A549 (cell line): ENCODE data around the gene SASH1. TPM values are rescaled to one million over a fixed set of nuclear protein-coding genes. Genes with fewer than 3 reads are reported as not detected.

Source experiments
- ATAC-seq, 2 experiments: fragments of 200-7000 bp in 1 of 2; fragments of >200 bp in 1 of 2; cut with Nextera tagmentation in 1 of 2; cut with Tn5 transposase in 1 of 2; 3 replicates each; pipeline versions ENCODE4 v1.8.0 to v1.9.1; 2018 to 2020; ENCODE audit warnings: mild to moderate bottlenecking in 1 of 2, moderate library complexity in 1 of 2
- CTCF ChIA-PET: fragments of 300-600 bp; sonication (Branson Sonifier 250); formaldehyde crosslinking; extraction: SDS; loops from one replicate; lab custom pipeline; 2021; ENCODE audit warnings: antibody characterized with exemption, inconsistent platforms; lab: Yijun Ruan, JAX
- POLR2A ChIA-PET: fragments of 350-600 bp; formaldehyde crosslinking; extraction: SDS; loops from one replicate; lab custom pipeline; 2021; ENCODE audit warnings: antibody characterized with exemption, inconsistent platforms; lab: Yijun Ruan, JAX
- DNase-seq, 2 experiments: peaks; one replicate each; pipeline versions ENCODE4 v3.0.0 to v3.0.0-alpha.2; 2011 to 2016; ENCODE audit warnings: low read depth in 1 of 2, low spot score in 1 of 2
- FAIRE-seq: peaks from 2 replicates; lab custom pipeline; 2011; peaks lifted over from hg19 to GRCh38; lab: Jason Lieb, UNC
- H3K27ac ChIP-seq, 2 experiments: fragments of >200 bp; sonication (Bioruptor Twin); formaldehyde crosslinking; 3 replicates each; pipeline ENCODE4 v1.5.1; 2016 to 2017
- H3K4me1 ChIP-seq: fragments of >200 bp; sonication (Bioruptor Twin); formaldehyde crosslinking; 3 replicates; pipeline ENCODE4 v1.6.1; 2016
- H3K4me2 ChIP-seq: fragments of >200 bp; sonication (Bioruptor Twin); formaldehyde crosslinking; 3 replicates; pipeline ENCODE4 v1.6.1; 2016
- H3K4me3 ChIP-seq: fragments of >200 bp; sonication (Bioruptor Twin); formaldehyde crosslinking; 3 replicates; pipeline ENCODE4 v1.5.1; 2016
- H3K9me3 ChIP-seq: fragments of >200 bp; sonication (Bioruptor Twin); formaldehyde crosslinking; 3 replicates; pipeline ENCODE4 v1.6.1; 2016
- CHD4 ChIP-seq: fragments of 200-600 bp; sonication (generic); IDR thresholded peaks from 2 replicates; pipeline ENCODE4 v1.6.1; 2016; ENCODE audit warnings: antibody characterized with exemption, mild to moderate bottlenecking, borderline replicate concordance
- E2F6 ChIP-seq: IDR thresholded peaks from 2 replicates; pipeline ENCODE4 v1.6.1; 2012; ENCODE audit warnings: low read depth, borderline replicate concordance
- EHF ChIP-seq: fragments of 250-450 bp; sonication (Bioruptor Pico); IDR thresholded peaks from 2 replicates; pipeline ENCODE4 v1.5.0; 2020; ENCODE audit warnings: mild to moderate bottlenecking
- ELK1 ChIP-seq: fragments of 150-350 bp; IDR thresholded peaks from 2 replicates; pipeline ENCODE4 v1.6.1; 2014; ENCODE audit warnings: low read depth, mild to moderate bottlenecking, low read length
- ESRRA ChIP-seq: fragments of 150-350 bp; IDR thresholded peaks from 2 replicates; pipeline ENCODE4 v1.6.1; 2014; ENCODE audit warnings: mild to moderate bottlenecking, low read length, borderline replicate concordance
- FOSB ChIP-seq: fragments of 250-450 bp; sonication (Bioruptor Pico); IDR thresholded peaks from 2 replicates; pipeline ENCODE4 v1.5.0; 2020; ENCODE audit warnings: mild to moderate bottlenecking, moderate library complexity
- HES2 ChIP-seq: fragments of >200 bp; sonication (Bioruptor Twin); formaldehyde crosslinking; IDR thresholded peaks from 2 replicates; pipeline ENCODE4 v1.6.1; 2016
- JUN ChIP-seq, 2 experiments: fragments of >200 bp; sonication (Bioruptor Twin); formaldehyde crosslinking; IDR thresholded peaks; 2 replicates in 1 of 2; 3 replicates in 1 of 2; pipeline ENCODE4 v1.6.1; 2016 to 2017
- JUNB ChIP-seq: fragments of >200 bp; sonication (Bioruptor Twin); formaldehyde crosslinking; IDR thresholded peaks from 2 replicates; pipeline ENCODE4 v1.6.1; 2016
- KDM1A ChIP-seq: fragments of 200-600 bp; sonication (generic); IDR thresholded peaks from 2 replicates; pipeline ENCODE4 v1.6.1; 2016; ENCODE audit warnings: low read depth, mild to moderate bottlenecking
- KDM5A ChIP-seq: fragments of 200-600 bp; sonication (generic); IDR thresholded peaks from 2 replicates; pipeline ENCODE4 v1.6.1; 2016; ENCODE audit warnings: antibody characterized with exemption, mild to moderate bottlenecking
- MYC ChIP-seq: IDR thresholded peaks from 2 replicates; pipeline ENCODE4 v1.6.1; 2012; ENCODE audit warnings: mild to moderate bottlenecking, inconsistent platforms, low read length, improper control_type of control experiment, borderline replicate concordance
- NPAS2 ChIP-seq: fragments of 250-450 bp; sonication (Bioruptor Pico); IDR thresholded peaks from 2 replicates; pipeline ENCODE4 v1.8.0; 2022; ENCODE audit warnings: mild to moderate bottlenecking, moderate library complexity, borderline replicate concordance
- PHF8 ChIP-seq: fragments of 200-600 bp; sonication (generic); IDR thresholded peaks from 2 replicates; pipeline ENCODE4 v1.6.1; 2016; ENCODE audit warnings: low read depth, mild to moderate bottlenecking, antibody characterized with exemption, moderate library complexity, borderline replicate concordance
- POLR2A ChIP-seq: IDR thresholded peaks from 2 replicates; pipeline ENCODE4 v1.6.1; 2012; ENCODE audit warnings: mild to moderate bottlenecking, low read length
- POLR2AphosphoS2 ChIP-seq: conservative IDR thresholded peaks from 2 replicates; pipeline ENCODE4 v1.6.1; 2012; ENCODE audit warnings: low read length, improper control_type of control experiment, inconsistent platforms
- RAD21 ChIP-seq, 2 experiments: fragments of >200 bp in 1 of 2; sonication (Bioruptor Twin) in 1 of 2; formaldehyde crosslinking in 1 of 2; IDR thresholded peaks in 1 of 2; conservative IDR thresholded peaks in 1 of 2; 2 replicates in 1 of 2; 3 replicates in 1 of 2; pipeline ENCODE4 v1.6.1; 2012 to 2018; ENCODE audit warnings: inconsistent platforms in 1 of 2
- REST ChIP-seq: fragments of 200-600 bp; sonication (generic); IDR thresholded peaks from 2 replicates; pipeline ENCODE4 v1.6.1; 2016; ENCODE audit warnings: antibody characterized with exemption, mild to moderate bottlenecking, moderate library complexity
- RFX5 ChIP-seq: fragments of 450-650 bp; IDR thresholded peaks from 2 replicates; pipeline ENCODE4 v1.7.1; 2014; ENCODE audit warnings: antibody characterized with exemption, mild to moderate bottlenecking, moderate library complexity
- RNF2 ChIP-seq: fragments of 200-600 bp; sonication (generic); IDR thresholded peaks from 2 replicates; pipeline ENCODE4 v1.6.1; 2016; ENCODE audit warnings: low read depth, mild to moderate bottlenecking, antibody characterized with exemption, moderate library complexity, borderline replicate concordance
- TP53 ChIP-seq: fragments of 250-450 bp; sonication (Bioruptor Pico); IDR thresholded peaks from 2 replicates; pipeline ENCODE4 v1.5.0; 2021; ENCODE audit warnings: mild to moderate bottlenecking, moderate library complexity
- ZFP36 ChIP-seq: fragments of 450-650 bp; IDR thresholded peaks from 2 replicates; pipeline ENCODE4 v1.6.1; 2014; ENCODE audit warnings: borderline replicate concordance; ENCODE audit not compliant: partially characterized antibody
- ZSCAN20 ChIP-seq: fragments of 250-450 bp; sonication (Bioruptor Pico); IDR thresholded peaks from 2 replicates; pipeline ENCODE4 v1.8.0; 2022; ENCODE audit warnings: mild to moderate bottlenecking, moderate library complexity
- WGBS: methylation state at CpG from one replicate; pipeline ENCODE4 v1.1.6; 2017; ENCODE audit errors: missing lambda C conversion rate; 5-methylcytosine and 5-hydroxymethylcytosine counted together
- polyA plus RNA-seq, 4 experiments: library from polyadenylated mRNA; depleted of rRNA in 3 of 4; stranded (reverse); fragments of >200 nt; fragmentation: RNase III in 1 of 4; extraction: RNeasy Plus Mini Kit Qiagen cat#74134 plus additional on column Dnase treatment in 1 of 4; gene quantifications; 2 replicates in 3 of 4; 3 replicates in 1 of 4; pipeline ENCODE4 v1.2.3, GENCODE V29; 2011 to 2017
- TF ChIP-seq, protein P1 (sequence below): IDR thresholded peaks from 2 replicates; pipeline ENCODE4 v1.6.1; 2012

The SASH1 gene
- polyA plus RNA-seq, 2 of the 4 experiments (the other 2 are of a cell fraction) = 2.5 to 3.0 TPM

DNA sequence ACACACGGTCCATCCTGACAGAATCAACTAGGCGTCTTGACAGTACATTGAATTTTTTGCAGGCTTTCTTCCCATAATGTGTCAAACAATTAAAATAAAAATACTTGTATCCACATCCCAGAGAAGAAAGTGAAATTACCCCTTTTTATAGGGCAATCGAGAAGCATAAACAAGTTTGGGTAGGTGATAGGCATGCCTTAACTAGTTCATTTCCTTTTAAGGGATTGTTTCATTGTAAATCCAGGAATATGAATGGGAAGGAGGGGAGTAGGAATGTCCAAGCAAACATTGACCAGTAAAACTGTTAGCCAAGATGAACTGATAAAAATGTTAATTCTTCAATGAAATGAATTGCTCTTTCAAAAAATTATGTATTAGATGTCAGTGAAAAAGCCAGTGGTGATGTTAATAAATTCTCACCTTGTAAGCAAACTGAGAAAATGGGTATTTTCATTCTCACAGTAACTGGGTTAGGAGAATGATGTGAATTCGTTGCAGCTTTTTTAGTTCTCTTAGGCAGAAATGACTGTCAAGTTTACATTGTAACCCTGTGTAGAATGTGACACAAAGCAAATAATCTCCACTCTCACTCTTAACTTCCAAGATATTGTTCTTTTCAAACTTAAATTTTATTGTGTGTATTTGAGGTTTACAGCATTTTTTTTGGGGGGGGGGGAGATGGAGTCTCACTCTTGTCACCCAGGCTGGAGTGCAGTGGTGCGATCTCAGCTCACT lies 31.6 kb downstream of the SASH1 start:
- no peak overlapping the region for H3K4me3 ChIP-seq
- H3K9me3 ChIP-seq = no peaks in the 10 kb centered on the region
- ATAC-seq (no peak), DNase-seq (no peak), FAIRE-seq (no peak)
- ChIA-PET CTCF (no interaction called here), POLR2A (no interaction called here)
- no peaks in the 10 kb centered on the region for H3K4me1 ChIP-seq
- no peak overlapping the region for H3K4me2 ChIP-seq
- TF ChIP-seq KDM1A (no peak), KDM5A (no peak), JUNB (no peak), ZFP36 (no peak), ELK1 (no peak), ZSCAN20 (CRISPR knock-in tag) (no peak), RAD21 (conservative IDR thresholded peaks at IDR 0.05 in 1 of 2, IDR thresholded peaks at IDR 0.05 in 1 of 2) (no peak), MYC (no peak), POLR2AphosphoS2 (no peak), RNF2 (no peak), RFX5 (no peak)
- TF ChIP-seq, protein P1, sequence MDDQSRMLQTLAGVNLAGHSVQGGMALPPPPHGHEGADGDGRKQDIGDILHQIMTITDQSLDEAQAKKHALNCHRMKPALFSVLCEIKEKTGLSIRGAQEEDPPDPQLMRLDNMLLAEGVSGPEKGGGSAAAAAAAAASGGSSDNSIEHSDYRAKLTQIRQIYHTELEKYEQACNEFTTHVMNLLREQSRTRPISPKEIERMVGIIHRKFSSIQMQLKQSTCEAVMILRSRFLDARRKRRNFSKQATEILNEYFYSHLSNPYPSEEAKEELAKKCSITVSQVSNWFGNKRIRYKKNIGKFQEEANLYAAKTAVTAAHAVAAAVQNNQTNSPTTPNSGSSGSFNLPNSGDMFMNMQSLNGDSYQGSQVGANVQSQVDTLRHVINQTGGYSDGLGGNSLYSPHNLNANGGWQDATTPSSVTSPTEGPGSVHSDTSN = no peak
- WGBS = 79% methylated on average over 5 of the region's 5 CpGs
- H3K27ac ChIP-seq = no peak overlapping the region

DNA sequence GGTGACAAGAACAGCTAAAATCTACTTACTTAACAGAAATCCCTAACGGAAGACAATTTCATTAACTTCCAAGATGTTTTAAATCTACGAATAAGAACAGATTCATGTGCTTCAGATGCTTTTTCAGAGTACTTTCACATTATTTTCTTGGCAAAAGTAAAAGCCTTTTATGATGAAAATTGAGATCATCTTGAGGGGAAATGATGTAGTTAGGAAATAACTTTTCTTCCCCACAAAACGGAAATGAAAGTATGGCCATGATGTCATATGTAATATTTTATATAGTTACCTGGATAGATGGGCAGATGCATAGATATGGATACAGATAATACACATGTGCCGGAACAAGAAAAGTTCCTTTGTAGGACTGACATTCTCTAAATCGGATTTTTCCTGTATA lies 32.8 kb downstream of the SASH1 start:
- H3K4me1 ChIP-seq = no peaks in the 10 kb centered on the region
- FAIRE-seq (no peak), ATAC-seq (no peak), DNase-seq (no peak)
- no peak overlapping the region for H3K4me2 ChIP-seq
- CTCF ChIA-PET = no interaction called here
- POLR2A ChIA-PET = no interaction called here
- H3K9me3 ChIP-seq = no peaks in the 10 kb centered on the region
- no peak overlapping the region for H3K27ac ChIP-seq
- no peak for TF ChIP-seq PHF8
- TF ChIP-seq POLR2A = no peak
- no peak for TF ChIP-seq CHD4
- no peak for TF ChIP-seq MYC
- TF ChIP-seq ZSCAN20 (CRISPR knock-in tag) = no peak
- no peak for TF ChIP-seq KDM1A
- TF ChIP-seq RAD21 (conservative IDR thresholded peaks at IDR 0.05 in 1 of 2, IDR thresholded peaks at IDR 0.05 in 1 of 2) = no peak
- no peak for TF ChIP-seq FOSB (CRISPR knock-in tag)
- TF ChIP-seq EHF (CRISPR knock-in tag) = no peak
- no peak for TF ChIP-seq KDM5A
- TF ChIP-seq, protein P1 = no peak
- no peak for TF ChIP-seq HES2
- TF ChIP-seq REST = no peak
- TF ChIP-seq E2F6 = no peak
- no peak for TF ChIP-seq JUN (IDR thresholded peaks at IDR 0.05)
- TF ChIP-seq TP53 = no peak
- TF ChIP-seq NPAS2 (CRISPR knock-in tag) = no peak
- no peak for TF ChIP-seq ESRRA
- no peak overlapping the region for H3K4me3 ChIP-seq
- WGBS = 83% methylated on average over 5 of the region's 5 CpGs
